Left lung (tissue), 10 donors: ENCODE results near the gene MBD3L1. TPM values are rescaled to one million over a fixed set of nuclear protein-coding genes. Genes with fewer than 3 reads are reported as not detected.

ENCODE experiments used
- ATAC-seq: fragments of 200-7000 bp; cut with Tn5 transposase; one replicate; pipeline ENCODE4 v1.9.1; 2020; ENCODE audit warnings: moderate library complexity
- DNase-seq, 4 donors: peaks; one replicate each; pipeline ENCODE4 v3.0.0-alpha.2; 2013 to 2020
- H3K27ac ChIP-seq, 2 donors: fragments of 200-600 bp; sonication (generic) in 1 of 2; one replicate each; pipeline versions ENCODE4 v1.5.0 to v1.8.0; 2020 to 2021
- H3K27me3 ChIP-seq, 2 donors: fragments of 200-600 bp; sonication (generic) in 1 of 2; one replicate each; pipeline versions ENCODE4 v1.5.0 to v1.8.0; 2020 to 2021
- H3K36me3 ChIP-seq, 2 donors: fragments of 200-600 bp; sonication (generic) in 1 of 2; one replicate each; pipeline versions ENCODE4 v1.5.0 to v1.8.0; 2020 to 2021
- H3K4me1 ChIP-seq, 2 donors: fragments of 200-600 bp; one replicate each; pipeline ENCODE4 v1.8.0; 2021
- H3K4me3 ChIP-seq, 2 donors: fragments of 200-600 bp; sonication (generic) in 1 of 2; one replicate each; pipeline versions ENCODE4 v1.5.0 to v1.8.0; 2020 to 2021; ENCODE audit warnings: mild to moderate bottlenecking in 1 of 2
- H3K9me3 ChIP-seq, 2 donors: fragments of 200-600 bp; sonication (generic) in 1 of 2; one replicate each; pipeline versions ENCODE4 v1.5.0 to v1.8.0; 2020 to 2021
- CTCF ChIP-seq, 2 donors: fragments of 200-600 bp; sonication (generic) in 1 of 2; IDR thresholded peaks; one replicate each; pipeline versions ENCODE4 v1.5.0 to v1.8.0; 2021; ENCODE audit warnings: antibody characterized with exemption in 2 of 2
- intact Hi-C, 2 donors: fragments of 100-400 bp; cut with DNase I; formaldehyde crosslinking; loops; one replicate each; pipeline versions ENCODE4 v1.11.2 to v1.14.2; 2022
- polyA plus RNA-seq, 6 donors: library from polyadenylated mRNA; unstranded; fragments of 120-200 nt; gene quantifications; one replicate each; pipeline ENCODE4 v1.2.1, GENCODE V29; 2013; ENCODE audit not compliant: insufficient read length in 6 of 6
- total RNA-seq, 2 donors: library from RNA; stranded (reverse); fragmentation: NEBNext Ultra II Directional; extraction: Animal tissue kit (Norgen Biotek cat#: 25700); gene quantifications; one replicate each; pipeline ENCODE4 v1.2.1, GENCODE V29; 2021
- donor health status: DM: no; HTN: yes; CAD: no.
- donor health status: DM: no; HTN: no; CAD: no.

MBD3L1 gene
- total and polyA plus RNA-seq, 8 donors, result not detected

- TF ChIP-seq CTCF (IDR thresholded peaks at IDR 0.05), result no peak
- intact Hi-C loops, result no loop called here
- ATAC-seq, result no peak
Measured at GRCh38 chr19:8887364-8887763, 55.2 kb downstream of the MBD3L1 start.

GRCh38 chr19:8890260-8890659, 58.1 kb downstream of the MBD3L1 start:
- Histone ChIP-seq H3K27ac (no peak overlapping the region), H3K4me1 (no peaks in the 10 kb centered on the region), H3K9me3 (no peaks in the 10 kb centered on the region), H3K36me3 (no peaks in the 10 kb centered on the region), H3K4me3 (no peak overlapping the region), H3K27me3 (no peaks in the 10 kb centered on the region)
- no peak for DNase-seq
- no peak for TF ChIP-seq CTCF (IDR thresholded peaks at IDR 0.05)
- intact Hi-C loops, result no loop called here
- no peak for ATAC-seq

More at GRCh38 chr19:8887364-8887763, 55.2 kb downstream of the MBD3L1 start:
- Histone ChIP-seq H3K4me1 (no peaks in the 10 kb centered on the region), H3K36me3 (no peaks in the 10 kb centered on the region), H3K9me3 (peaks cover 0 to 4% of the 10 kb centered on the region in 2 donors), H3K27me3 (no peaks in the 10 kb centered on the region), H3K27ac (no peak overlapping the region), H3K4me3 (no peak overlapping the region)
- DNase-seq, result no peak

Other genes with a start within 250 kb of the MBD3L1 start
- gene ADAMTS10, start 221.7 kb upstream of the MBD3L1 start, total RNA-seq, result 10 to 100 TPM; 18.5 to 23.9 TPM
- 10 to 100 TPM; 47.2 to 72.2 (median 62.4) TPM for gene ADAMTS10, start 221.7 kb upstream of the MBD3L1 start, polyA plus RNA-seq
- gene NFILZ, start 201.7 kb upstream of the MBD3L1 start, total RNA-seq, result not detected
- gene NFILZ, start 201.7 kb upstream of the MBD3L1 start, polyA plus RNA-seq, result not detected
- not detected for gene ACTL9, start 133.6 kb upstream of the MBD3L1 start, total RNA-seq
- not detected for gene ACTL9, start 133.6 kb upstream of the MBD3L1 start, polyA plus RNA-seq
- gene OR2Z1, start 110.7 kb upstream of the MBD3L1 start, total RNA-seq, result not detected
- not detected for gene OR2Z1, start 110.7 kb upstream of the MBD3L1 start, polyA plus RNA-seq
- 10 to 100 TPM; 20.8 to 22.2 TPM for gene ZNF558, start 73 bp upstream of the MBD3L1 start, total RNA-seq
- gene ZNF558, start 73 bp upstream of the MBD3L1 start, polyA plus RNA-seq, result 10 to 100 TPM; 40.9 to 54.0 (median 45.6) TPM
- 1 to 10 TPM in 1 of 2 donors, under 1 TPM in 1; 0.03 to 1.1 TPM for gene MUC16, start 178.0 kb downstream of the MBD3L1 start, total RNA-seq
- under 1 TPM in 4 of 6 donors, not detected in 2; under 0.01 to 0.10 (median 0.04) TPM for gene MUC16, start 178.0 kb downstream of the MBD3L1 start, polyA plus RNA-seq